ENCODE data around the gene SLC25A21.
"Not testable (repeated sequence)": the region's sequence is repeated elsewhere in the genome, so short reads cannot be mapped to it uniquely, and the experiment has no call there.

Gene SLC25A21

GRCh38 chr14:36817071-36817930, 355.1 kb downstream of the SLC25A21 start:
- no peak for DNase-seq

GRCh38 chr14:36816481-36816880, 355.9 kb downstream of the SLC25A21 start:
- no peak for DNase-seq

- not testable (repeated sequence) for DNase-seq
These were observed 357.6 kb downstream of the SLC25A21 start for GRCh38 chr14:36814783-36815182.

DNA sequence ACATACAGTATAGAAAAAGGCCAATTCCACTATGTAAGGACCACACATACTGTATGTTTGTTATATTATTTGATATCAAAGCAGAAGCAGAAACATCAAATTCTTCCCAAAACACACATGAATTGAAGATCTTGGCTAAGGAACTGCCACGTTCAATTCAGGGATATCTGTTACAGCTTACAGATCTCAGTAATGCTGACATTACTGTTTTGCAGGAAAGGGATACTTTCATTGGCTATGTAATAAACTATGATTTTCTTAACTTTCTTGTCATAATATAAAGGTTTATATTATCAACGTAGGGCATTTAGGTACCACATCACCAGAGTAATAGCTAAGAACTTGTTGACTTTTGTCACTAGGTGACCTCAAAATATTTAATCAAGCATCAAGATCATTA, 362.2 kb downstream of the SLC25A21 start:
- DNase-seq: no peak

GRCh38 chr14:36807727-36808126, 364.7 kb downstream of the SLC25A21 start:
- DNase-seq: no peak

- no peak for DNase-seq
These were observed 367.3 kb downstream of the SLC25A21 start for GRCh38 chr14:36805131-36805559.

DNA sequence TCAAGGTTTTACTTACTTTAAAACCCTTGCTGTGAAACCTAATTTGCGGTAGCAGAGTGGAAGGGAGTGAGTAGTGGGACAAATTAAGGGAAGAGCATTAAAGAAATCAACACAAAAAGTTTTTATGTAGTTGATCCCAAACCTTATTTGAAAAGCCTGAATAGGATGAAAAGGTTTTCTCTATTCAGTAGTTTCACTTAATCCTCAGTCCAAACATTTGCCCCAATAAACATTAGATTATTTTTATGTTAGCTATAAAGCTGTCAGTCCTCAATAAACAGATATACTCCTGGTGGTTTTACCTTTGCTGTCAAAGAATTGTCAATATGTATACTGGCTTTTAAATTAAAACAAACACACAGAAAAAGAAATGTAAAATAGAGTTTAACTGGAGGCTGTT, 374.8 kb downstream of the SLC25A21 start:
- DNase-seq: no peak

GRCh38 chr14:36791402-36791801, 381.0 kb downstream of the SLC25A21 start:
- DNase-seq: no peak

GRCh38 chr14:36785511-36785910, 386.9 kb downstream of the SLC25A21 start:
- DNase-seq: no peak

GRCh38 chr14:36784541-36784940, 387.9 kb downstream of the SLC25A21 start:
- DNase-seq: no peak

- no peak for DNase-seq
These were observed 390.5 kb downstream of the SLC25A21 start for GRCh38 chr14:36781897-36782296.

GRCh38 chr14:36773558-36773957, 398.8 kb downstream of the SLC25A21 start:
- DNase-seq: no peak

DNA sequence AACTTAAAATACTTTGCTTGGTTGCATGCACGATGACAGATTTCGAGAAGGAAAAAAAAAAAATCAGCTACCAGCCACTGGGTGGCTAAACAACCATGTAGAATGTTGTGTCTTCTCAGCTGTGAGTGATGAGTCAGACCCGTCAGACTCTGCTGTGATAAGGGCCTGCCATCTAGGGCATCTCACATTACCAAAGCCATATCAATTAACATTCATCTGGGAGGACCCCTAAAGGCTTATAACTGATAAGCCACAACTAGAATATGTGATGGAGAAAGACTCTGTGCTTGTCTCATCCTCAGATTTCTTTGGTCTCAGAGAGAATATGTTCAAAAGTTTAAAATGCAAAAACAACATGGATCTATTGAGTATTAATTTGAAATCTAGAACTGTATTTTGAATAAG, 399.3 kb downstream of the SLC25A21 start:
- DNase-seq: no peak

- DNase-seq: no peak
These were observed 401.3 kb downstream of the SLC25A21 start for GRCh38 chr14:36771028-36771640.

DNA sequence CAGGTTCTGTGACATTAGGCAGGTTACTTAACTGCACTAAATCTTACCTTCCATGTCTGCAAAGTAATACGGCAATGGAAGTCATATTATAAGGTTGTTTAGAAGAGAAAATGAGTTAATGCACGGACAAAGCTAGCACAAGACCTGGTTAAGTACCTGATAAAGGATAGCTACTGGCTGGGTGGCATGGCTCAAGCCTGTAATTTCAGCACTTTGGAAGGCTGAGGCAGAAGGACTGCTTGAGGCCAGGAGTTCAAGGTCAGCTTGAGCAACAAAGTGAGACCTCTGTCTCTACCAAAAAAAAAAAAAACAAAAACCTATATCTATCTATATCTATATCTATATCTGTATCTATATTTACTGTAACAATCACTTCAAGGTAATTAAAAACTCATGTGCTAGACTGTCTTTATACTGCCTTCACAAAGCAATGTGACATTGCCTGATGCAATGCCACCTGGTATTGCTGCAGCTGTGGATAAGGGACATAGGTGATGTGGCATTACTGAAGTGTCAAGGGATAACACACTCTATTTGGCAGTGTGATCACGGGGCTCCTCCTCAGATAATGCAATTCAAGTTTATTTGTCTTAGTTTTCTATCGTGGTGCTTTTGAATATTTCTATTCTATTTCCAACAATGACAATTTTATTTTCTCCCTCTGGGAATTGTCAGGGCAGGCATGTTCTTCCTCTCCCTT, 403.6 kb downstream of the SLC25A21 start:
- DNase-seq: no peak

- no peak for DNase-seq
These were observed 404.7 kb downstream of the SLC25A21 start for GRCh38 chr14:36767603-36768281.

DNA sequence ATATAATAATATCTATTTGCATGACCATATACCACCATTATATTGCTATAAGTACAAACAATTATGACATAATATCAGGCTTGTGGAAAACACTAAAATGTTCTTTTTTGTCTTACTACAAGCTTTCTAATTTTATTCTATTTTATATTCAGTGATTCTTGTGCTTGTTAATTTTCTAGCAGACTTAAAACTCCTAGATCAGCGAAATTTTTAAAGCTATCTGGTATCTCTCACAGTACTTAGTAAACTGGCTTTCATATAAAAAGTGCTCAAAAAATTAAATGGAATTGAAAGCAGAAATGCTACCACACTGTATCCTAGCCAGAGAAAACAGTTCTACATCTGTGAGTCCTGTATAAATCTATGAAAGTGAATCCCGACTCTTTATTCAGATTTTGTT, 405.4 kb downstream of the SLC25A21 start:
- no peak for DNase-seq

GRCh38 chr14:36757734-36758601, 414.4 kb downstream of the SLC25A21 start:
- no peak for DNase-seq

GRCh38 chr14:36756226-36756625, 416.2 kb downstream of the SLC25A21 start:
- DNase-seq: no peak

- DNase-seq: no peak
These were observed 416.6 kb downstream of the SLC25A21 start for GRCh38 chr14:36755756-36756155.

DNA sequence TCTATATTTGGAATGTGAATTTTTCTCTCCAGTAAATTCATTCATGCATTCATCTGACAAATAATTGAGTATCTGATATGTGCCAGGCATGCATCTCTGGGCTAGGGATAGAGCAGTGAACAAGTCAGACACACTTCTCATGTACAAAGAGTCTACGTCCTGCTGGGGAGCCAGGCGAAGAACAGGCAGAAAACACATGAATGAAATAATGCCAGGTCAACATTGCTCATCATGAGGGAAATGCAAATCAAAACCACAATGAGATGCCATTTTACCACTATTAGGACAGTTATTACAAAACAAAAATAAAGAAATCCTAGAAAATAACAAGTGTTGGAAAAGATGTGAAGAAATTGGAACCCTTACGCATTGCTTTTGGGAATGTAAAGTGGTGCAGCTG, 420.5 kb downstream of the SLC25A21 start:
- no peak for DNase-seq

DNA sequence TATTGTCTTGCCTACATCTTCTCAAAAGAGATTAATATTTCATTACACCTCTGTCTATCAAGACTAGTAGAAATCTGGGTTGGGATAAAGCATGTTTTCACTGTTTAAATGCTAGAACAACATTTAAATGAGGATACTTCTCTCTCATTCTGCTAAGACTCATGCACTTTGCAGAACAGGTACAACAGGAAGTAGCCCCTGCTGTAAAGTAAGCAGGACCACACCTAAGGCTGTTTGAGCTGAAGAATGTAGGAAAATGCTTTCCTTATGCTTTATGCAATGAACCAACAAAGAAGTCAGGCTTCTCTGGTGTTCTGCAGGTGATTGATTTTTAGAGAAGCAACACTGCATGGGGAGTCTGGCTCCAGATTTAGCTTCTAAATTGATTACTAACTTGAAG, 421.3 kb downstream of the SLC25A21 start:
- DNase-seq: no peak

All from C1 segment of cervical spinal cord (tissue), 14 donors.